GM12892 (cell line): ENCODE results near the gene SNX13.

Source experiments
- POLR2A ChIP-seq: IDR thresholded peaks from 2 replicates; pipeline ENCODE4 v1.6.1; 2011; ENCODE audit warnings: low read depth, low read length, control low read depth
- POLR2AphosphoS5 ChIP-seq: IDR thresholded peaks from 2 replicates; pipeline ENCODE4 v1.6.1; 2011; ENCODE audit warnings: low read depth, low read length, control low read depth

GRCh38 chr7:17832820-17833355 is 107.4 kb downstream of the SNX13 start:
- TF ChIP-seq POLR2AphosphoS5 (no peak), POLR2A (no peak)
